ENCODE data around the gene REPS1.

The REPS1 gene

GRCh38 chr6:138975815-138976214 is 12.2 kb downstream of the REPS1 start:
- H3K4me3 ChIP-seq: no peak overlapping the region
- H3K4me1 ChIP-seq: peaks cover 0 to 41% (median 26%) of the 10 kb centered on the region in 4 donors
- DNase-seq: no peak
- H3K27ac ChIP-seq: no peak overlapping the region
- no peaks in the 10 kb centered on the region for H3K27me3 ChIP-seq
- no peak for TF ChIP-seq CTCF (IDR thresholded peaks at IDR 0.05)
- no peaks in the 10 kb centered on the region for H3K36me3 ChIP-seq
- no peaks in the 10 kb centered on the region for H3K9me3 ChIP-seq
- intact Hi-C loops (cut with DNase I; ENCODE audit: low total_unique reads): no loop called here

GRCh38 chr6:138973466-138974153 is 14.4 kb downstream of the REPS1 start:
- Histone ChIP-seq H3K9me3 (no peaks in the 10 kb centered on the region), H3K27me3 (no peaks in the 10 kb centered on the region), H3K27ac (no peak overlapping the region), H3K4me1 (peaks cover 0 to 45% (median 31%) of the 10 kb centered on the region in 4 donors), H3K4me3 (no peak overlapping the region), H3K36me3 (no peaks in the 10 kb centered on the region)
- intact Hi-C loops (cut with DNase I; ENCODE audit: low total_unique reads): no loop called here
- TF ChIP-seq CTCF (IDR thresholded peaks at IDR 0.05): no peak
- DNase-seq: no peak

GRCh38 chr6:138972226-138972665 is 15.8 kb downstream of the REPS1 start:
- DNase-seq: no peak
- Histone ChIP-seq H3K36me3 (no peaks in the 10 kb centered on the region), H3K27me3 (no peaks in the 10 kb centered on the region), H3K9me3 (no peaks in the 10 kb centered on the region), H3K4me3 (no peak overlapping the region), H3K27ac (peak overlapping the region in 1 of 2 donors; percentile 0), H3K4me1 (peaks cover 0 to 45% (median 31%) of the 10 kb centered on the region in 4 donors)
- intact Hi-C loops (cut with DNase I; ENCODE audit: low total_unique reads): no loop called here
- no peak for TF ChIP-seq CTCF (IDR thresholded peaks at IDR 0.05)

GRCh38 chr6:138971601-138972000 is 16.5 kb downstream of the REPS1 start:
- H3K4me1 ChIP-seq: peaks cover 0 to 45% (median 31%) of the 10 kb centered on the region in 4 donors
- H3K27me3 ChIP-seq: no peaks in the 10 kb centered on the region
- no peak for TF ChIP-seq CTCF (IDR thresholded peaks at IDR 0.05)
- H3K36me3 ChIP-seq: no peaks in the 10 kb centered on the region
- no peak overlapping the region for H3K27ac ChIP-seq
- H3K9me3 ChIP-seq: no peaks in the 10 kb centered on the region
- no peak overlapping the region for H3K4me3 ChIP-seq
- intact Hi-C loops (cut with DNase I; ENCODE audit: low total_unique reads): no loop called here
- DNase-seq: no peak

DNA sequence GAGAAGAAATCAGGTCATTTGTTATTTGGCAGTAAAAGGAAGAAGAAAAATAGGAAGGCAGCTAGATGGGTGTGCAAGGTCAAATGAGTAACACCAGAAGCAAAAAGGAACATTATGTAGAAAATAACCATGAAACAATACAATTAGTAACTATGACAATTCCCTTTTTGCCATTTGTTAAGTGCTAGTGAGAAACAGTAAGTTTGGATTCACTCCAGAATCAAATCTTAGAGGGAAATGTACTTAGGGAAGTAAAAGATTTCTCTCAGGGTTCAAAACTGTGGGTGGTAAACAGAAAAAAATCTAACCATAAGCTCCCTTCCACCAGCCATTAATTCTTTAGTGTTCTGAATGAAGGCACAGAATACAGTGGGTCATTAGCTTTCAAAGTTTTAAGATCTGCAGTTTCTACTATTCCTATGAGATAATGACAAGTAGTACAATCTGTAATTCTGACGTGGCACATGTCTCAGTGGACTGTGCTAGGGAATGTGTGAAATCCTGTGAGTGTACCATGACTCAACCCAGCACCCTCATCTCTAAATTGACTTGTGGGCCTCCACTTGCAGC is 17.1 kb downstream of the REPS1 start:
- H3K27me3 ChIP-seq: no peaks in the 10 kb centered on the region
- DNase-seq: peak in 1 of 2 donors; percentile 35
- no peak overlapping the region for H3K4me3 ChIP-seq
- peak overlapping the region in 1 of 2 donors; percentile 30 for H3K27ac ChIP-seq
- H3K9me3 ChIP-seq: no peaks in the 10 kb centered on the region
- no peak for TF ChIP-seq CTCF (IDR thresholded peaks at IDR 0.05)
- peaks cover 0 to 45% (median 31%) of the 10 kb centered on the region in 4 donors for H3K4me1 ChIP-seq
- H3K36me3 ChIP-seq: no peaks in the 10 kb centered on the region
- intact Hi-C loops (cut with DNase I; ENCODE audit: low total_unique reads): no loop called here

Measured in tibial artery (tissue), 4 donors.